Peyer's patch (tissue), 4 donors: ENCODE results near the gene UNC5A. TPM values are rescaled to one million over a fixed set of nuclear protein-coding genes. Genes with fewer than 3 reads are reported as not detected.

ENCODE experiments used
- DNase-seq, 3 donors: peaks; one replicate each; pipeline ENCODE4 v3.0.0-alpha.2; 2017 to 2019
- H3K27ac ChIP-seq, 4 donors: fragments of 200-600 bp; sonication (generic); one replicate each; pipeline ENCODE4 v1.5.1; 2016 to 2019
- H3K27me3 ChIP-seq, 2 donors: fragments of 200-600 bp; sonication (generic); one replicate each; pipeline ENCODE4 v1.5.1; 2019
- H3K36me3 ChIP-seq, 3 donors: fragments of 200-600 bp; sonication (generic); one replicate each; pipeline ENCODE4 v1.5.1; 2016 to 2019
- H3K4me1 ChIP-seq, 4 donors: fragments of 200-600 bp; sonication (generic); one replicate each; pipeline ENCODE4 v1.5.1; 2016 to 2019
- H3K4me3 ChIP-seq, 4 donors: fragments of 200-600 bp; sonication (generic); 1 replicate in 3 of 4; 2 replicates in 1 of 4; pipeline ENCODE4 v1.5.1; 2016 to 2019; ENCODE audit warnings: mild to moderate bottlenecking in 1 of 4
- H3K9me3 ChIP-seq, 4 donors: fragments of 200-600 bp; sonication (generic); one replicate each; pipeline ENCODE4 v1.5.1; 2016 to 2019; ENCODE audit warnings: mild to moderate bottlenecking in 1 of 4
- CTCF ChIP-seq, 6 experiments: fragments of 450-650 bp in 4 of 6; fragments of 200-600 bp in 2 of 6; sonication (generic) in 1 of 6; IDR thresholded peaks; one replicate each; pipeline ENCODE4 v1.5.1; 2017 to 2019; ENCODE audit warnings: antibody characterized with exemption in 6 of 6, mild to moderate bottlenecking in 3 of 6, moderate library complexity in 1 of 6
- POLR2A ChIP-seq, 2 donors: fragments of 450-650 bp; IDR thresholded peaks; one replicate each; pipeline ENCODE4 v1.5.1; 2017; ENCODE audit warnings: antibody characterized with exemption in 2 of 2, mild to moderate bottlenecking in 2 of 2, moderate library complexity in 2 of 2
- total RNA-seq, 4 donors: library from RNA; depleted of rRNA; stranded (reverse); fragments of >200 nt; gene quantifications; one replicate each; pipeline ENCODE4 v1.1.0, GENCODE V29; 2016

UNC5A gene
- total RNA-seq, 4 donors from 2014 or later: 0.18 TPM; not detected in 3

GRCh38 chr5:176796970-176797369 is 13.4 kb upstream of the UNC5A start:
- Histone ChIP-seq H3K4me3 (no peak overlapping the region), H3K27me3 (no peaks in the 10 kb centered on the region)
- no peak for TF ChIP-seq POLR2A (IDR thresholded peaks at IDR 0.05)
- no peak for TF ChIP-seq CTCF (IDR thresholded peaks at IDR 0.05)

GRCh38 chr5:176797456-176798050 is 12.8 kb upstream of the UNC5A start:
- Histone ChIP-seq H3K4me3 (no peak overlapping the region), H3K9me3 (no peaks in the 10 kb centered on the region), H3K36me3 (no peaks in the 10 kb centered on the region), H3K4me1 (no peaks in the 10 kb centered on the region), H3K27ac (no peak overlapping the region), H3K27me3 (no peaks in the 10 kb centered on the region)
- TF ChIP-seq CTCF (IDR thresholded peaks at IDR 0.05): no peak
- TF ChIP-seq POLR2A (IDR thresholded peaks at IDR 0.05): no peak
- DNase-seq: no peak

More at GRCh38 chr5:176796970-176797369, 13.4 kb upstream of the UNC5A start:
- Histone ChIP-seq H3K36me3 (no peaks in the 10 kb centered on the region), H3K27ac (no peak overlapping the region), H3K9me3 (no peaks in the 10 kb centered on the region), H3K4me1 (no peaks in the 10 kb centered on the region)
- DNase-seq: no peak

- no peak overlapping the region for H3K27ac ChIP-seq
- no peak overlapping the region for H3K4me3 ChIP-seq
- H3K9me3 ChIP-seq: no peaks in the 10 kb centered on the region
- H3K4me1 ChIP-seq: no peaks in the 10 kb centered on the region
- no peaks in the 10 kb centered on the region for H3K36me3 ChIP-seq
- no peak for DNase-seq
- TF ChIP-seq POLR2A (IDR thresholded peaks at IDR 0.05) (no peak), CTCF (IDR thresholded peaks at IDR 0.05) (no peak)
- no peaks in the 10 kb centered on the region for H3K27me3 ChIP-seq
These were observed 12.1 kb upstream of the UNC5A start for GRCh38 chr5:176798086-176798876.

GRCh38 chr5:176798949-176799348 is 11.4 kb upstream of the UNC5A start:
- no peaks in the 10 kb centered on the region for H3K9me3 ChIP-seq
- no peaks in the 10 kb centered on the region for H3K4me1 ChIP-seq
- TF ChIP-seq POLR2A (IDR thresholded peaks at IDR 0.05): no peak
- no peak for TF ChIP-seq CTCF (IDR thresholded peaks at IDR 0.05)
- no peak overlapping the region for H3K27ac ChIP-seq
- H3K27me3 ChIP-seq: no peaks in the 10 kb centered on the region
- no peaks in the 10 kb centered on the region for H3K36me3 ChIP-seq
- no peak for DNase-seq
- H3K4me3 ChIP-seq: no peak overlapping the region

- H3K36me3 ChIP-seq: no peaks in the 10 kb centered on the region
- H3K4me1 ChIP-seq: no peaks in the 10 kb centered on the region
- no peak for TF ChIP-seq CTCF (IDR thresholded peaks at IDR 0.05)
- no peak for TF ChIP-seq POLR2A (IDR thresholded peaks at IDR 0.05)
- no peaks in the 10 kb centered on the region for H3K27me3 ChIP-seq
- H3K27ac ChIP-seq: no peak overlapping the region
- DNase-seq: no peak
- no peak overlapping the region for H3K4me3 ChIP-seq
- H3K9me3 ChIP-seq: no peaks in the 10 kb centered on the region
These were observed 10.9 kb upstream of the UNC5A start for GRCh38 chr5:176799488-176799887.
